ENCODE results near the gene PAPLN.

The PAPLN gene

GRCh38 chr14:73242357-73242901 is 5.1 kb downstream of the PAPLN start:
- H2AFZ ChIP-seq (ENCODE audit: low read depth, low read length) = peak overlapping the region; percentile 48

GRCh38 chr14:73243341-73243740 is 6.0 kb downstream of the PAPLN start:
- no peak overlapping the region for H2AFZ ChIP-seq (ENCODE audit: low read depth, low read length)
- no peaks in the 10 kb centered on the region for H4K20me1 ChIP-seq (ENCODE audit: insufficient read depth, low read length)
- H3K9ac ChIP-seq (ENCODE audit: low read length) = no peak overlapping the region
- TF ChIP-seq EZH2phosphoT487 (IDR thresholded peaks at IDR 0.05; ENCODE audit: low read depth) = no peak
- TF ChIP-seq, protein P1, sequence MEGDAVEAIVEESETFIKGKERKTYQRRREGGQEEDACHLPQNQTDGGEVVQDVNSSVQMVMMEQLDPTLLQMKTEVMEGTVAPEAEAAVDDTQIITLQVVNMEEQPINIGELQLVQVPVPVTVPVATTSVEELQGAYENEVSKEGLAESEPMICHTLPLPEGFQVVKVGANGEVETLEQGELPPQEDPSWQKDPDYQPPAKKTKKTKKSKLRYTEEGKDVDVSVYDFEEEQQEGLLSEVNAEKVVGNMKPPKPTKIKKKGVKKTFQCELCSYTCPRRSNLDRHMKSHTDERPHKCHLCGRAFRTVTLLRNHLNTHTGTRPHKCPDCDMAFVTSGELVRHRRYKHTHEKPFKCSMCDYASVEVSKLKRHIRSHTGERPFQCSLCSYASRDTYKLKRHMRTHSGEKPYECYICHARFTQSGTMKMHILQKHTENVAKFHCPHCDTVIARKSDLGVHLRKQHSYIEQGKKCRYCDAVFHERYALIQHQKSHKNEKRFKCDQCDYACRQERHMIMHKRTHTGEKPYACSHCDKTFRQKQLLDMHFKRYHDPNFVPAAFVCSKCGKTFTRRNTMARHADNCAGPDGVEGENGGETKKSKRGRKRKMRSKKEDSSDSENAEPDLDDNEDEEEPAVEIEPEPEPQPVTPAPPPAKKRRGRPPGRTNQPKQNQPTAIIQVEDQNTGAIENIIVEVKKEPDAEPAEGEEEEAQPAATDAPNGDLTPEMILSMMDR (IDR thresholded peaks at IDR 0.05; ENCODE audit: low read depth, low read length) = no peak
- no peaks in the 10 kb centered on the region for H3K9me3 ChIP-seq (ENCODE audit: insufficient read depth, low read length)
- no peaks in the 10 kb centered on the region for H3K79me2 ChIP-seq (ENCODE audit: low read length)
- no peak overlapping the region for H3K27ac ChIP-seq (ENCODE audit: low read length)
- H3K27me3 ChIP-seq (ENCODE audit: low read depth, low read length) = peaks cover 32% of the 10 kb centered on the region
- H3K4me1 ChIP-seq (ENCODE audit: low read length) = peaks cover 52% of the 10 kb centered on the region
- peak overlapping the region; percentile 62 for H3K4me2 ChIP-seq (ENCODE audit: low read length)
- no peaks in the 10 kb centered on the region for H3K36me3 ChIP-seq (replicated peaks; ENCODE audit: low read depth, low read length)
- H3K4me3 ChIP-seq (ENCODE audit: low read length) = peak overlapping the region; percentile 43; the same call in 1 of the 2 replicates

More at GRCh38 chr14:73242357-73242901, 5.1 kb downstream of the PAPLN start:
- TF ChIP-seq EZH2phosphoT487 (IDR thresholded peaks at IDR 0.05; ENCODE audit: low read depth) = no peak
- TF ChIP-seq, protein P1 (IDR thresholded peaks at IDR 0.05; ENCODE audit: low read depth, low read length) = no peak
- H3K4me1 ChIP-seq (ENCODE audit: low read length) = peaks cover 46% of the 10 kb centered on the region
- H4K20me1 ChIP-seq (ENCODE audit: insufficient read depth, low read length) = no peaks in the 10 kb centered on the region
- H3K79me2 ChIP-seq (ENCODE audit: low read length) = no peaks in the 10 kb centered on the region
- H3K9ac ChIP-seq (ENCODE audit: low read length) = no peak overlapping the region
- no peak overlapping the region for H3K27ac ChIP-seq (ENCODE audit: low read length)
- no peaks in the 10 kb centered on the region for H3K9me3 ChIP-seq (ENCODE audit: insufficient read depth, low read length)
- H3K4me3 ChIP-seq (ENCODE audit: low read length) = peak overlapping the region; percentile 43
- no peaks in the 10 kb centered on the region for H3K36me3 ChIP-seq (replicated peaks; ENCODE audit: low read depth, low read length)
- peaks cover 36% of the 10 kb centered on the region for H3K27me3 ChIP-seq (ENCODE audit: low read depth, low read length)
- H3K4me2 ChIP-seq (ENCODE audit: low read length) = peak overlapping the region; percentile 62

GRCh38 chr14:73243748-73244147 is 6.4 kb downstream of the PAPLN start:
- Histone ChIP-seq H2AFZ (ENCODE audit: low read depth, low read length) (no peak overlapping the region), H3K4me2 (ENCODE audit: low read length) (no peak overlapping the region), H3K4me1 (ENCODE audit: low read length) (peaks cover 56% of the 10 kb centered on the region), H3K27me3 (ENCODE audit: low read depth, low read length) (peaks cover 28% of the 10 kb centered on the region), H3K9me3 (ENCODE audit: insufficient read depth, low read length) (no peaks in the 10 kb centered on the region), H4K20me1 (ENCODE audit: insufficient read depth, low read length) (no peaks in the 10 kb centered on the region), H3K27ac (ENCODE audit: low read length) (no peak overlapping the region), H3K9ac (ENCODE audit: low read length) (no peak overlapping the region), H3K4me3 (ENCODE audit: low read length) (no peak overlapping the region), H3K79me2 (ENCODE audit: low read length) (no peaks in the 10 kb centered on the region), H3K36me3 (replicated peaks; ENCODE audit: low read depth, low read length) (no peaks in the 10 kb centered on the region)
- TF ChIP-seq, protein P1 (IDR thresholded peaks at IDR 0.05; ENCODE audit: low read depth, low read length) = no peak
- no peak for TF ChIP-seq EZH2phosphoT487 (IDR thresholded peaks at IDR 0.05; ENCODE audit: low read depth)

GRCh38 chr14:73244541-73245290 is 7.4 kb downstream of the PAPLN start:
- Histone ChIP-seq H3K36me3 (replicated peaks; ENCODE audit: low read depth, low read length) (no peaks in the 10 kb centered on the region), H2AFZ (ENCODE audit: low read depth, low read length) (no peak overlapping the region), H3K27me3 (ENCODE audit: low read depth, low read length) (peaks cover 19% of the 10 kb centered on the region), H3K9me3 (ENCODE audit: insufficient read depth, low read length) (no peaks in the 10 kb centered on the region), H3K79me2 (ENCODE audit: low read length) (no peaks in the 10 kb centered on the region), H3K4me1 (ENCODE audit: low read length) (peaks cover 58% of the 10 kb centered on the region), H3K4me3 (ENCODE audit: low read length) (no peak overlapping the region), H3K4me2 (ENCODE audit: low read length) (no peak overlapping the region), H4K20me1 (ENCODE audit: insufficient read depth, low read length) (no peaks in the 10 kb centered on the region), H3K27ac (ENCODE audit: low read length) (no peak overlapping the region), H3K9ac (ENCODE audit: low read length) (no peak overlapping the region)
- TF ChIP-seq, protein P1 (IDR thresholded peaks at IDR 0.05; ENCODE audit: low read depth, low read length) = no peak
- no peak for TF ChIP-seq EZH2phosphoT487 (IDR thresholded peaks at IDR 0.05; ENCODE audit: low read depth)
